ENCODE results near the gene SLC3A2. TPM values are rescaled to one million over a fixed set of nuclear protein-coding genes. Genes with fewer than 3 reads are reported as not detected.
A peak's percentile ranks its signal among the peaks of the same experiment; 100 is the strongest.
"Not testable (repeated sequence)": the region's sequence is repeated elsewhere in the genome, so short reads cannot be mapped to it uniquely, and the experiment has no call there.

Gene SLC3A2
- total RNA-seq, 1 donor from 2014 or later = 147 TPM

GRCh38 chr11:62858201-62858600, 22.5 kb upstream of the SLC3A2 start:
- peaks cover 23% of the 10 kb centered on the region for H3K27me3 Mint-ChIP-seq (ENCODE audit: unreplicated experiment)
- H3K4me3 Mint-ChIP-seq (ENCODE audit: unreplicated experiment) = peak overlapping the region; percentile 81
- H3K9me3 Mint-ChIP-seq (ENCODE audit: unreplicated experiment) = no peaks in the 10 kb centered on the region
- peaks cover 43% of the 10 kb centered on the region for H3K4me1 Mint-ChIP-seq (ENCODE audit: unreplicated experiment)
- TF ChIP-seq CTCF (IDR thresholded peaks at IDR 0.05; ENCODE audit: unreplicated experiment) = no peak
- peaks cover 26% of the 10 kb centered on the region for H3K36me3 Mint-ChIP-seq (ENCODE audit: low read depth, unreplicated experiment)
- H3K27ac Mint-ChIP-seq (ENCODE audit: unreplicated experiment) = peak overlapping the region; percentile 82
- DNase-seq (ENCODE audit: low spot score) = no peak

GRCh38 chr11:62859281-62859703, 21.4 kb upstream of the SLC3A2 start:
- peaks cover 16% of the 10 kb centered on the region for H3K36me3 Mint-ChIP-seq (ENCODE audit: low read depth, unreplicated experiment)
- peaks cover 33% of the 10 kb centered on the region for H3K4me1 Mint-ChIP-seq (ENCODE audit: unreplicated experiment)
- H3K27ac Mint-ChIP-seq (ENCODE audit: unreplicated experiment); DNase-seq (ENCODE audit: low spot score); H3K9me3 Mint-ChIP-seq (ENCODE audit: unreplicated experiment); H3K4me3 Mint-ChIP-seq (ENCODE audit: unreplicated experiment): not testable (repeated sequence)
- H3K27me3 Mint-ChIP-seq (ENCODE audit: unreplicated experiment) = peaks cover 22% of the 10 kb centered on the region

GRCh38 chr11:62860835-62861563, 19.7 kb upstream of the SLC3A2 start:
- no peak for TF ChIP-seq CTCF (IDR thresholded peaks at IDR 0.05; ENCODE audit: unreplicated experiment)
- peaks cover 18% of the 10 kb centered on the region for H3K4me1 Mint-ChIP-seq (ENCODE audit: unreplicated experiment)
- no peak for DNase-seq (ENCODE audit: low spot score)
- peaks cover 4% of the 10 kb centered on the region for H3K36me3 Mint-ChIP-seq (ENCODE audit: low read depth, unreplicated experiment)
- H3K27me3 Mint-ChIP-seq (ENCODE audit: unreplicated experiment) = peaks cover 10% of the 10 kb centered on the region
- H3K27ac Mint-ChIP-seq (ENCODE audit: unreplicated experiment) = peak overlapping the region; percentile 48
- no peaks in the 10 kb centered on the region for H3K9me3 Mint-ChIP-seq (ENCODE audit: unreplicated experiment)
- H3K4me3 Mint-ChIP-seq (ENCODE audit: unreplicated experiment) = no peak overlapping the region

- H3K36me3 Mint-ChIP-seq (ENCODE audit: low read depth, unreplicated experiment); H3K9me3 Mint-ChIP-seq (ENCODE audit: unreplicated experiment); H3K4me3 Mint-ChIP-seq (ENCODE audit: unreplicated experiment); DNase-seq (ENCODE audit: low spot score); H3K27me3 Mint-ChIP-seq (ENCODE audit: unreplicated experiment): not testable (repeated sequence)
- H3K4me1 Mint-ChIP-seq (ENCODE audit: unreplicated experiment) = peaks cover 18% of the 10 kb centered on the region
- H3K27ac Mint-ChIP-seq (ENCODE audit: unreplicated experiment) = peak overlapping the region; percentile 36
Observed at GRCh38 chr11:62861564-62862192, 19.0 kb upstream of the SLC3A2 start.

GRCh38 chr11:62863687-62864335, 16.9 kb upstream of the SLC3A2 start:
- no peak for DNase-seq (ENCODE audit: low spot score)
- H3K27me3 Mint-ChIP-seq (ENCODE audit: unreplicated experiment) = peaks cover 6% of the 10 kb centered on the region
- H3K36me3 Mint-ChIP-seq (ENCODE audit: low read depth, unreplicated experiment) = peaks cover 4% of the 10 kb centered on the region
- H3K4me3 Mint-ChIP-seq (ENCODE audit: unreplicated experiment) = peak overlapping the region; percentile 44
- no peaks in the 10 kb centered on the region for H3K9me3 Mint-ChIP-seq (ENCODE audit: unreplicated experiment)
- no peak overlapping the region for H3K27ac Mint-ChIP-seq (ENCODE audit: unreplicated experiment)
- peaks cover 9% of the 10 kb centered on the region for H3K4me1 Mint-ChIP-seq (ENCODE audit: unreplicated experiment)
- no peak for TF ChIP-seq CTCF (IDR thresholded peaks at IDR 0.05; ENCODE audit: unreplicated experiment)

Measured in endothelial cell (in vitro differentiated cells).